MM.1S (cell line): ENCODE data around the gene SEPTIN1.
A peak's percentile ranks its signal among the peaks of the same experiment; 100 is the strongest.

Source experiments
- DNase-seq: peaks from one replicate; pipeline ENCODE4 v3.0.0-alpha.2; 2015
- H2AFZ ChIP-seq: fragments of 300-600 bp; sonication (generic); 2 replicates; pipeline ENCODE4 v1.6.0; 2016; ENCODE audit warnings: antibody characterized with exemption, low read length
- H3F3A ChIP-seq: fragments of 300-600 bp; sonication (generic); 2 replicates; pipeline ENCODE4 v1.6.1; 2016; ENCODE audit warnings: mild to moderate bottlenecking, antibody characterized with exemption, low read length, moderate library complexity, mixed read lengths; ENCODE audit not compliant: insufficient read depth
- H3K27ac ChIP-seq: fragments of 300-600 bp; sonication (generic); 2 replicates; pipeline ENCODE4 v1.5.1; 2016; ENCODE audit warnings: mild to moderate bottlenecking, low read length
- H3K27me3 ChIP-seq: fragments of 300-600 bp; sonication (generic); replicated peaks from 2 replicates; pipeline ENCODE4 v1.6.0; 2016; ENCODE audit warnings: low read length; ENCODE audit not compliant: insufficient read depth
- H3K36me3 ChIP-seq: fragments of 300-600 bp; sonication (generic); replicated peaks from 2 replicates; pipeline ENCODE4 v1.6.1; 2016; ENCODE audit warnings: mild to moderate bottlenecking, low read length, mixed read lengths; ENCODE audit not compliant: insufficient read depth
- H3K4me1 ChIP-seq: fragments of 300-600 bp; sonication (generic); 2 replicates; pipeline ENCODE4 v1.6.1; 2016; ENCODE audit warnings: low read length, mixed read lengths
- H3K4me2 ChIP-seq: fragments of 300-600 bp; sonication (generic); 2 replicates; pipeline ENCODE4 v1.6.0; 2016; ENCODE audit warnings: low read depth, low read length
- H3K4me3 ChIP-seq: fragments of 300-600 bp; sonication (generic); 2 replicates; pipeline ENCODE4 v1.5.1; 2016; ENCODE audit warnings: low read length, mixed read lengths
- H3K79me2 ChIP-seq: fragments of 300-600 bp; sonication (generic); 2 replicates; pipeline ENCODE4 v1.6.1; 2016; ENCODE audit warnings: mixed run types, low read length, mixed read lengths
- H3K9ac ChIP-seq: fragments of 300-600 bp; sonication (generic); 2 replicates; pipeline ENCODE4 v1.6.1; 2016; ENCODE audit warnings: low read length, mixed read lengths
- H3K9me2 ChIP-seq: fragments of 300-600 bp; sonication (generic); replicated peaks from 2 replicates; pipeline ENCODE4 v1.6.1; 2016; ENCODE audit warnings: mild to moderate bottlenecking, low read length, mixed read lengths; ENCODE audit not compliant: insufficient read depth
- H3K9me3 ChIP-seq: fragments of 300-600 bp; sonication (generic); replicated peaks from 2 replicates; pipeline ENCODE4 v1.6.1; 2016; ENCODE audit warnings: mild to moderate bottlenecking, low read length, mixed read lengths; ENCODE audit not compliant: insufficient read depth
- H4K20me1 ChIP-seq: fragments of 300-600 bp; sonication (generic); 2 replicates; pipeline ENCODE4 v1.6.1; 2016; ENCODE audit warnings: mild to moderate bottlenecking, low read length, moderate library complexity, mixed read lengths; ENCODE audit not compliant: insufficient read depth
- CTCF ChIP-seq: fragments of 300-600 bp; sonication (generic); IDR thresholded peaks from 2 replicates; pipeline ENCODE4 v1.5.1; 2016; ENCODE audit warnings: antibody characterized with exemption, low read length, mixed read lengths
- EZH2 ChIP-seq: fragments of 300-600 bp; sonication (generic); optimal IDR thresholded peaks from 2 replicates; pipeline ENCODE3; 2017; ENCODE audit warnings: low read depth, mild to moderate bottlenecking, antibody characterized with exemption, low read length, mixed read lengths
- EZH2phosphoT487 ChIP-seq: fragments of 300-600 bp; sonication (generic); IDR thresholded peaks from 2 replicates; pipeline ENCODE4 v1.6.1; 2018; ENCODE audit warnings: antibody characterized with exemption, low read length

The SEPTIN1 gene

GRCh38 chr16:30429418-30429677 lies 47.0 kb upstream of the SEPTIN1 start:
- H3K27ac ChIP-seq: peak overlapping the region; percentile 32; the same call in 1 of the 2 replicates

GRCh38 chr16:30428055-30428454 lies 45.7 kb upstream of the SEPTIN1 start:
- Histone ChIP-seq H3K9ac (no peak overlapping the region), H3K27ac (no peak overlapping the region), H3F3A (peaks cover 5% of the 10 kb centered on the region), H4K20me1 (no peaks in the 10 kb centered on the region), H3K4me1 (peaks cover 6% of the 10 kb centered on the region), H2AFZ (no peak overlapping the region), H3K36me3 (0 out of 2 replicates have a peak, but pooled peaks cover 5% of the 10 kb centered on the region), H3K79me2 (peaks cover 39% of the 10 kb centered on the region), H3K27me3 (no peaks in the 10 kb centered on the region), H3K4me2 (no peak overlapping the region), H3K9me3 (no peaks in the 10 kb centered on the region), H3K9me2 (no peaks in the 10 kb centered on the region), H3K4me3 (no peak overlapping the region)
- no peak for DNase-seq
- TF ChIP-seq EZH2: no peak
- no peak for TF ChIP-seq EZH2phosphoT487
- TF ChIP-seq CTCF: no peak

More at GRCh38 chr16:30429418-30429677, 47.0 kb upstream of the SEPTIN1 start:
- H3K27me3 ChIP-seq: no peaks in the 10 kb centered on the region
- DNase-seq: no peak
- H3K36me3 ChIP-seq: 0 out of 2 replicates have a peak, but pooled peaks cover 5% of the 10 kb centered on the region
- peaks cover 34% of the 10 kb centered on the region for H3K79me2 ChIP-seq
- H3K4me2 ChIP-seq: peak overlapping the region; percentile 91
- H4K20me1 ChIP-seq: no peaks in the 10 kb centered on the region
- peaks cover 5% of the 10 kb centered on the region for H3F3A ChIP-seq
- no peaks in the 10 kb centered on the region for H3K9me2 ChIP-seq
- peak overlapping the region; percentile 90 for H3K4me3 ChIP-seq
- peak overlapping the region; percentile 86 for H3K9ac ChIP-seq
- no peaks in the 10 kb centered on the region for H3K9me3 ChIP-seq
- H3K4me1 ChIP-seq: peaks cover 6% of the 10 kb centered on the region
- TF ChIP-seq EZH2 (no peak), EZH2phosphoT487 (no peak), CTCF (no peak)
- peak overlapping the region; percentile 96 for H2AFZ ChIP-seq

GRCh38 chr16:30421010-30421409 lies 38.6 kb upstream of the SEPTIN1 start:
- H3K36me3 ChIP-seq: no peaks in the 10 kb centered on the region
- H3K9ac ChIP-seq: no peak overlapping the region
- no peak overlapping the region for H3K4me2 ChIP-seq
- H3K4me3 ChIP-seq: no peak overlapping the region
- H3K27ac ChIP-seq: no peak overlapping the region
- peaks cover 28% of the 10 kb centered on the region for H3F3A ChIP-seq
- H2AFZ ChIP-seq: no peak overlapping the region
- no peaks in the 10 kb centered on the region for H4K20me1 ChIP-seq
- no peaks in the 10 kb centered on the region for H3K9me2 ChIP-seq
- H3K27me3 ChIP-seq: no peaks in the 10 kb centered on the region
- H3K9me3 ChIP-seq: no peaks in the 10 kb centered on the region
- H3K79me2 ChIP-seq: peaks cover 12% of the 10 kb centered on the region
- H3K4me1 ChIP-seq: peaks cover 19% of the 10 kb centered on the region
- DNase-seq: no peak
- TF ChIP-seq CTCF: no peak
- no peak for TF ChIP-seq EZH2
- no peak for TF ChIP-seq EZH2phosphoT487
